Measurements from ENCODE around the gene KRT75. TPM values are rescaled to one million over a fixed set of nuclear protein-coding genes. Genes with fewer than 3 reads are reported as not detected.
A peak's percentile ranks its signal among the peaks of the same experiment; 100 is the strongest.

The KRT75 gene
- total RNA-seq, 1 experiment from 2014 or later: not detected

DNA sequence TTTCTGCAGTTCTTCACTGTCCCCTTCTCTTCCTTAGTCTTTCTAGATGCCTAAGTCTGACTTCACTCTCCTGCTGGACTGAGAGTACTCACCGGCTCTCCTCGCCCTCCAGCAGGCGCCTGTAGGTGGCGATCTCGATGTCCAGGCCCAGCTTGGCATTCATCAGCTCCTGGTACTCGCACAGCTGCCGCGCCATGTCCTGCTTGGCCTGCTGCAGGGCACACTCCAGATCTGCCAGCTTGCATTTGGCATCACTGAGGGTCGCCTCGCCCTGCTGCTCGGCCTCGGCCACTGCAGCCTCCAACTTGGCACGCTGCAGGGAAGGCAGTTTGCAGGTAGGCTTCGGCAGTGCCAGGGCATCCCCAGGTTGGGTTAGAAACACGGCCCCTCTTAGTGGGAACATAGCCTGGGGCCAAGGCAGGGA lies 53.9 kb downstream of the KRT75 start:
- Histone ChIP-seq H3K79me2 (ENCODE audit: insufficient read depth, low read length) (no peaks in the 10 kb centered on the region), H3K27ac (ENCODE audit: low read depth, low read length) (no peak overlapping the region), H2AFZ (ENCODE audit: low read depth, low read length, poor library complexity, severe bottlenecking) (no peak overlapping the region), H4K20me1 (ENCODE audit: insufficient read depth) (no peaks in the 10 kb centered on the region), H3K9me3 (ENCODE audit: control insufficient read depth in 1 of 2, insufficient read depth in 1 of 2, low read depth in 1 of 2, low read length in 2 of 2) (no peaks in the 10 kb centered on the region), H3K4me2 (ENCODE audit: low read length) (no peak overlapping the region), H3K36me3 (ENCODE audit: control insufficient read depth in 1 of 2, insufficient read depth in 2 of 2, low read length in 2 of 2) (no peaks in the 10 kb centered on the region), H3K9me2 (ENCODE audit: insufficient read depth) (no peaks in the 10 kb centered on the region), H3K4me1 (ENCODE audit: control insufficient read depth in 1 of 2, insufficient read depth in 2 of 2, low read length in 2 of 2) (no peaks in the 10 kb centered on the region), H3K27me3 (ENCODE audit: insufficient read depth, low read length) (no peaks in the 10 kb centered on the region), H3K4me3 (replicated peaks in 1 of 2; ENCODE audit: low read depth in 1 of 2, low read length in 2 of 2) (no peak overlapping the region), H3K9ac (ENCODE audit: low read length) (no peak overlapping the region)
- BruUV-seq (replicated peaks): no TSS peak
- TF ChIP-seq RAD21 (IDR thresholded peaks at IDR 0.05; ENCODE audit: low read depth) (peak; percentile 39), EGR1 (IDR thresholded peaks at IDR 0.05; ENCODE audit: low read depth) (no peak), ZFX (IDR thresholded peaks at IDR 0.05) (no peak), FOSL1 (IDR thresholded peaks at IDR 0.05; ENCODE audit: low read depth) (no peak), POLR2AphosphoS5 (IDR thresholded peaks at IDR 0.05; ENCODE audit: low read depth, low read length) (no peak), CBX3 (IDR thresholded peaks at IDR 0.05; ENCODE audit: low read depth) (no peak)
- TF ChIP-seq, protein P1, sequence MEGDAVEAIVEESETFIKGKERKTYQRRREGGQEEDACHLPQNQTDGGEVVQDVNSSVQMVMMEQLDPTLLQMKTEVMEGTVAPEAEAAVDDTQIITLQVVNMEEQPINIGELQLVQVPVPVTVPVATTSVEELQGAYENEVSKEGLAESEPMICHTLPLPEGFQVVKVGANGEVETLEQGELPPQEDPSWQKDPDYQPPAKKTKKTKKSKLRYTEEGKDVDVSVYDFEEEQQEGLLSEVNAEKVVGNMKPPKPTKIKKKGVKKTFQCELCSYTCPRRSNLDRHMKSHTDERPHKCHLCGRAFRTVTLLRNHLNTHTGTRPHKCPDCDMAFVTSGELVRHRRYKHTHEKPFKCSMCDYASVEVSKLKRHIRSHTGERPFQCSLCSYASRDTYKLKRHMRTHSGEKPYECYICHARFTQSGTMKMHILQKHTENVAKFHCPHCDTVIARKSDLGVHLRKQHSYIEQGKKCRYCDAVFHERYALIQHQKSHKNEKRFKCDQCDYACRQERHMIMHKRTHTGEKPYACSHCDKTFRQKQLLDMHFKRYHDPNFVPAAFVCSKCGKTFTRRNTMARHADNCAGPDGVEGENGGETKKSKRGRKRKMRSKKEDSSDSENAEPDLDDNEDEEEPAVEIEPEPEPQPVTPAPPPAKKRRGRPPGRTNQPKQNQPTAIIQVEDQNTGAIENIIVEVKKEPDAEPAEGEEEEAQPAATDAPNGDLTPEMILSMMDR (IDR thresholded peaks at IDR 0.05 in 2 of 3, conservative IDR thresholded peaks at IDR 0.05 in 1 of 3; ENCODE audit: borderline replicate concordance in 1 of 3, insufficient read depth in 1 of 3, low read depth in 2 of 3, low read length in 2 of 3): peak; percentile 37 to 75 (median 74); a peak in 5 of 6 replicates
- POLR2A ChIA-PET: no interaction called here
- ATAC-seq (peak; percentile 88), DNase-seq (ENCODE audit: low read depth, low spot score) (no peak)
- CTCF ChIA-PET: interaction anchor here (0.9 to 2.9 kb wide), 12 partner anchors 9 to 499 kb away, joined by 3 to 16 read pairs (median 6); no protein-coding TSS in a partner anchor
- RAD21 ChIA-PET (ENCODE audit: low non-redundant PET in 1 of 2, low total read pairs in 2 of 2, uncharacterized antibody in 2 of 2, unreplicated experiment in 2 of 2): interaction anchor here in 1 of 2 experiments (1.0 to 1.3 kb wide), 2 partner anchors 224 to 236 kb away, joined by 3 read pairs; no protein-coding TSS in a partner anchor
- intact Hi-C loops (cut with micrococcal nuclease): no loop called here

DNA sequence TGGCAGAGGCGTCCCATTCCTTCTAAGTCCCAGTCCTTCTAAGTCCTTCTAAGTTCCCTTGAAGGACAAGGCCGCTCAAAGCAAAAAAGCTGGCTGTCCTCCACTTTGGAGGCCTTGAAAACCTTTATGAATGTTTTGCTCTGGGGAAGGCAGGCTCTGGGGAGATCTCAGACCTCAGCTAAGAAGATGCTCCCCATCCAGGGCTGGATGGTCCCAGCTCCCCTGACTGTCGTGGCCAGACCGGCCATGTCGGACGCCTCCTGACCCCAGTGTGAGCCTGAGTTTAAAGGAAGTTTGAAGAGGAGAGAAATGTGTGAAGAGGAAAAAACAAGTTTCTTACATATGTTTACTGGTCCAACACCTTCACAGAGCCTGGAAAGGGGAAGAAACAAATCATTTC lies 54.6 kb downstream of the KRT75 start:
- Histone ChIP-seq H3K4me2 (ENCODE audit: low read length) (no peak overlapping the region), H3K27ac (ENCODE audit: low read depth, low read length) (no peak overlapping the region), H3K4me3 (replicated peaks in 1 of 2; ENCODE audit: low read depth in 1 of 2, low read length in 2 of 2) (no peak overlapping the region), H3K9me2 (ENCODE audit: insufficient read depth) (no peaks in the 10 kb centered on the region), H4K20me1 (ENCODE audit: insufficient read depth) (no peaks in the 10 kb centered on the region), H3K9ac (ENCODE audit: low read length) (no peak overlapping the region), H2AFZ (ENCODE audit: low read depth, low read length, poor library complexity, severe bottlenecking) (no peak overlapping the region), H3K36me3 (ENCODE audit: control insufficient read depth in 1 of 2, insufficient read depth in 2 of 2, low read length in 2 of 2) (no peaks in the 10 kb centered on the region), H3K9me3 (ENCODE audit: control insufficient read depth in 1 of 2, insufficient read depth in 1 of 2, low read depth in 1 of 2, low read length in 2 of 2) (no peaks in the 10 kb centered on the region), H3K4me1 (ENCODE audit: control insufficient read depth in 1 of 2, insufficient read depth in 2 of 2, low read length in 2 of 2) (no peaks in the 10 kb centered on the region), H3K79me2 (ENCODE audit: insufficient read depth, low read length) (no peaks in the 10 kb centered on the region), H3K27me3 (ENCODE audit: insufficient read depth, low read length) (no peaks in the 10 kb centered on the region)
- ATAC-seq (no peak), DNase-seq (ENCODE audit: low read depth, low spot score) (no peak)
- ChIA-PET CTCF (interaction anchor here (0.9 to 2.9 kb wide), 8 partner anchors 8 to 500 kb away, joined by 3 to 10 read pairs (median 5); no protein-coding TSS in a partner anchor), RAD21 (ENCODE audit: low non-redundant PET in 1 of 2, low total read pairs in 2 of 2, uncharacterized antibody in 2 of 2, unreplicated experiment in 2 of 2) (interaction anchor here in 1 of 2 experiments (1.0 to 1.3 kb wide), 2 partner anchors 223 to 236 kb away, joined by 3 read pairs; no protein-coding TSS in a partner anchor), POLR2A (no interaction called here)
- intact Hi-C loops (cut with micrococcal nuclease): no loop called here
- no TSS peak for BruUV-seq (replicated peaks)
- TF ChIP-seq CEBPB (IDR thresholded peaks at IDR 0.05; ENCODE audit: low read depth) (no peak), POLR2AphosphoS5 (IDR thresholded peaks at IDR 0.05; ENCODE audit: low read depth, low read length) (no peak), EZH2 (IDR thresholded peaks at IDR 0.05) (no peak), SP1 (IDR thresholded peaks at IDR 0.05; ENCODE audit: low read depth) (no peak), JUND (IDR thresholded peaks at IDR 0.05) (no peak), YY1 (IDR thresholded peaks at IDR 0.05; ENCODE audit: extremely low read depth, insufficient replicate concordance, low read depth, low read length) (no peak), ZFX (IDR thresholded peaks at IDR 0.05) (no peak), SIN3A (IDR thresholded peaks at IDR 0.05; ENCODE audit: low read depth) (no peak), ZNF274 (IDR thresholded peaks at IDR 0.05; ENCODE audit: low read depth, low read length) (no peak), POLR2A (IDR thresholded peaks at IDR 0.05; ENCODE audit: borderline replicate concordance, extremely low read depth, insufficient read depth, insufficient read length) (no peak), SRF (IDR thresholded peaks at IDR 0.05; ENCODE audit: low read depth) (no peak), CBX3 (IDR thresholded peaks at IDR 0.05; ENCODE audit: low read depth) (no peak), FOSL1 (IDR thresholded peaks at IDR 0.05; ENCODE audit: low read depth) (no peak)
- TF ChIP-seq, protein P2, sequence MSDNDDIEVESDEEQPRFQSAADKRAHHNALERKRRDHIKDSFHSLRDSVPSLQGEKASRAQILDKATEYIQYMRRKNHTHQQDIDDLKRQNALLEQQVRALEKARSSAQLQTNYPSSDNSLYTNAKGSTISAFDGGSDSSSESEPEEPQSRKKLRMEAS (IDR thresholded peaks at IDR 0.05): no peak
- TF ChIP-seq, protein P3, sequence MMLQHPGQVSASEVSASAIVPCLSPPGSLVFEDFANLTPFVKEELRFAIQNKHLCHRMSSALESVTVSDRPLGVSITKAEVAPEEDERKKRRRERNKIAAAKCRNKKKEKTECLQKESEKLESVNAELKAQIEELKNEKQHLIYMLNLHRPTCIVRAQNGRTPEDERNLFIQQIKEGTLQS (IDR thresholded peaks at IDR 0.05): no peak
